GM13976 (cell line): ENCODE data around the gene HK1.
A peak's percentile ranks its signal among the peaks of the same experiment; 100 is the strongest.
"Not testable (repeated sequence)": the region's sequence is repeated elsewhere in the genome, so short reads cannot be mapped to it uniquely, and the experiment has no call there.

Experiments
- DNase-seq: peaks from one replicate; pipeline ENCODE4 v3.0.0; 2012; ENCODE audit warnings: low spot score
- CTCF ChIP-seq: IDR thresholded peaks from 2 replicates; pipeline ENCODE4 v1.5.1; 2012; ENCODE audit warnings: borderline replicate concordance, mild to moderate bottlenecking; ENCODE audit not compliant: insufficient read depth; ENCODE audit errors: extremely low read depth, missing control alignments, control extremely low read depth
- in situ Hi-C: fragments of 300-500 bp; cut with MboI; formaldehyde crosslinking; loops from one replicate; pipeline ENCODE4 v1.12.0; 2022; ENCODE audit warnings: low sequenced_read_pairs, mixed read lengths, inconsistent platforms; ENCODE audit not compliant: unreplicated experiment

Gene HK1

GRCh38 chr10:69331161-69331560 lies 52.9 kb downstream of the HK1 start:
- in situ Hi-C loops, result no loop called here
- TF ChIP-seq CTCF, result no peak
- no peak for DNase-seq

GRCh38 chr10:69332278-69333010 lies 54.1 kb downstream of the HK1 start:
- no peak for TF ChIP-seq CTCF
- in situ Hi-C loops, result no loop called here
- DNase-seq, result no peak

GRCh38 chr10:69333205-69333604 lies 54.9 kb downstream of the HK1 start:
- DNase-seq, result no peak
- in situ Hi-C loops, result no loop called here
- TF ChIP-seq CTCF, result no peak

GRCh38 chr10:69333865-69334301 lies 55.6 kb downstream of the HK1 start:
- in situ Hi-C loops, DNase-seq: not testable (repeated sequence)

- in situ Hi-C loops, result no loop called here
- no peak for TF ChIP-seq CTCF
- DNase-seq, result no peak
These were observed 56.2 kb downstream of the HK1 start for GRCh38 chr10:69334302-69335062.

GRCh38 chr10:69335063-69335587 lies 56.8 kb downstream of the HK1 start:
- TF ChIP-seq CTCF, result no peak
- in situ Hi-C loops, result no loop called here
- DNase-seq, result peak; percentile 54

GRCh38 chr10:69335613-69336012 lies 57.3 kb downstream of the HK1 start:
- TF ChIP-seq CTCF, result no peak
- in situ Hi-C loops, result no loop called here

More at GRCh38 chr10:69335613-69336012, 57.3 kb downstream of the HK1 start:
- DNase-seq, result no peak
